Liver (tissue), 9 donors: ENCODE data around the gene PSEN2. TPM values are rescaled to one million over a fixed set of nuclear protein-coding genes. Genes with fewer than 3 reads are reported as not detected.

ENCODE experiments used
- DNase-seq: peaks from one replicate; pipeline ENCODE4 v3.0.0-alpha.2; 2017; ENCODE audit warnings: low spot score
- H3K27ac ChIP-seq, 2 donors: one replicate each; pipeline ENCODE4 v1.7.0; 2013; ENCODE audit warnings: inconsistent platforms in 2 of 2, low read length in 2 of 2, control low read depth in 1 of 2, low read depth in 1 of 2, mild to moderate bottlenecking in 1 of 2
- H3K27me3 ChIP-seq, 4 donors: one replicate each; pipeline versions ENCODE4 v1.6.1 to v1.7.0; 2013; ENCODE audit warnings: low read length in 3 of 4, inconsistent platforms in 1 of 4, mild to moderate bottlenecking in 1 of 4, moderate library complexity in 1 of 4; ENCODE audit not compliant: control insufficient read depth in 4 of 4, insufficient read depth in 4 of 4
- H3K36me3 ChIP-seq, 4 donors: one replicate each; pipeline versions ENCODE4 v1.6.1 to v1.7.0; 2013; ENCODE audit warnings: low read length in 3 of 4, mild to moderate bottlenecking in 3 of 4, low read depth in 1 of 4, moderate library complexity in 1 of 4; ENCODE audit not compliant: control insufficient read depth in 4 of 4, insufficient read depth in 3 of 4
- H3K4me1 ChIP-seq, 4 donors: one replicate each; pipeline versions ENCODE4 v1.6.1 to v1.7.0; 2013; ENCODE audit warnings: low read length in 3 of 4, mild to moderate bottlenecking in 3 of 4, moderate library complexity in 1 of 4; ENCODE audit not compliant: control insufficient read depth in 4 of 4, insufficient read depth in 4 of 4
- H3K4me3 ChIP-seq, 3 donors: one replicate each; pipeline versions ENCODE4 v1.6.1 to v1.7.0; 2013; ENCODE audit warnings: low read length in 3 of 3, control low read depth in 1 of 3, low read depth in 1 of 3, mild to moderate bottlenecking in 1 of 3
- H3K9ac ChIP-seq, 2 donors: one replicate each; pipeline ENCODE4 v1.7.0; 2013; ENCODE audit warnings: low read length in 2 of 2, mild to moderate bottlenecking in 2 of 2, moderate library complexity in 2 of 2, control low read depth in 1 of 2, low read depth in 1 of 2
- H3K9me3 ChIP-seq, 4 donors: one replicate each; pipeline versions ENCODE4 v1.6.1 to v1.7.0; 2013; ENCODE audit warnings: low read length in 3 of 4; ENCODE audit not compliant: control insufficient read depth in 4 of 4
- EGR1 ChIP-seq, 2 donors: IDR thresholded peaks; 2 replicates each; pipeline ENCODE4 v1.6.1; 2016 to 2018; ENCODE audit warnings: antibody characterized with exemption in 2 of 2, low read depth in 2 of 2
- FOXA1 ChIP-seq: IDR thresholded peaks from 2 replicates; pipeline ENCODE4 v1.6.1; 2016; ENCODE audit warnings: antibody characterized with exemption
- GABPA ChIP-seq, 2 donors: IDR thresholded peaks in 1 of 2; conservative IDR thresholded peaks in 1 of 2; 2 replicates each; pipeline ENCODE4 v1.6.1; 2016; ENCODE audit warnings: antibody characterized with exemption in 2 of 2, mild to moderate bottlenecking in 1 of 2, moderate library complexity in 1 of 2
- HNF4A ChIP-seq, 2 donors: conservative IDR thresholded peaks; 2 replicates each; pipeline ENCODE4 v1.6.1; 2016; ENCODE audit warnings: antibody characterized with exemption in 2 of 2, mild to moderate bottlenecking in 2 of 2
- HNF4G ChIP-seq: IDR thresholded peaks from 2 replicates; pipeline ENCODE4 v1.6.1; 2016; ENCODE audit warnings: antibody characterized with exemption
- JUND ChIP-seq, 2 donors: IDR thresholded peaks; 2 replicates each; pipeline ENCODE4 v1.6.1; 2016; ENCODE audit warnings: antibody characterized with exemption in 2 of 2
- MAX ChIP-seq: IDR thresholded peaks from 2 replicates; pipeline ENCODE4 v1.6.1; 2016; ENCODE audit warnings: antibody characterized with exemption
- RAD21 ChIP-seq, 2 donors: IDR thresholded peaks; 2 replicates each; pipeline ENCODE4 v1.6.1; 2016; ENCODE audit warnings: antibody characterized with exemption in 2 of 2, mild to moderate bottlenecking in 2 of 2
- RXRA ChIP-seq, 2 donors: IDR thresholded peaks; 2 replicates each; pipeline ENCODE4 v1.6.1; 2017 to 2018; ENCODE audit warnings: antibody characterized with exemption in 2 of 2, mild to moderate bottlenecking in 1 of 2
- SP1 ChIP-seq: IDR thresholded peaks from 2 replicates; pipeline ENCODE4 v1.6.1; 2018; ENCODE audit warnings: antibody characterized with exemption, mild to moderate bottlenecking
- TAF1 ChIP-seq: conservative IDR thresholded peaks from 2 replicates; pipeline ENCODE4 v1.6.1; 2016; ENCODE audit warnings: antibody characterized with exemption, mild to moderate bottlenecking
- YY1 ChIP-seq: IDR thresholded peaks from 2 replicates; pipeline ENCODE4 v1.6.1; 2016; ENCODE audit warnings: antibody characterized with exemption, mild to moderate bottlenecking
- ZBTB33 ChIP-seq: IDR thresholded peaks from 2 replicates; pipeline ENCODE4 v1.6.1; 2016; ENCODE audit warnings: antibody characterized with exemption
- WGBS: extraction: QIAGEN DNeasy Blood & Tissue Kit; methylation state at CpG from one replicate; pipeline ENCODE4 v1.1.7; 2013; 5-methylcytosine and 5-hydroxymethylcytosine counted together
- polyA plus RNA-seq, 2 donors: library from polyadenylated mRNA; stranded (reverse) in 1 of 2; unstranded in 1 of 2; fragments of 200-250 nt in 1 of 2; fragments of >200 nt in 1 of 2; fragmentation: Nextera tagmentation in 1 of 2; extraction: Ambion mirVana in 1 of 2; gene quantifications; one replicate each; pipeline versions ENCODE4 v1.2.1 to v1.2.3, GENCODE V29; 2013 to 2015
- total RNA-seq, 2 donors: library from RNA; depleted of rRNA; stranded (reverse); fragments of >200 nt; gene quantifications; one replicate each; pipeline ENCODE4 v1.2.3, GENCODE V29; 2014
- TF ChIP-seq, protein P1 (sequence below): IDR thresholded peaks from 2 replicates; pipeline ENCODE4 v1.6.1; 2016; ENCODE audit warnings: antibody characterized with exemption
- TF ChIP-seq, protein P2 (sequence below): fragments of 150-350 bp; IDR thresholded peaks from 2 replicates; pipeline ENCODE4 v1.5.1; 2017; ENCODE audit warnings: improper control_type of control experiment, low read depth, low read length; ENCODE audit not compliant: missing input control
- TF ChIP-seq, protein P3 (sequence below): IDR thresholded peaks from 2 replicates; pipeline ENCODE4 v1.6.1; 2016; ENCODE audit warnings: antibody characterized with exemption, mild to moderate bottlenecking
- donor health status: healthy.
- donor health status: healthy.
- donor health status: healthy.
- donor health status: healthy.
- donor health status: healthy.

Gene PSEN2
- total and polyA plus RNA-seq, 4 donors, result 6.9 to 19.0 (median 10.8) TPM

GRCh38 chr1:226916497-226916896, 46.1 kb downstream of the PSEN2 start:
- 96% methylated on average over 2 of the region's 2 CpGs for WGBS
- no peak overlapping the region for H3K9ac ChIP-seq
- no peaks in the 10 kb centered on the region for H3K9me3 ChIP-seq
- TF ChIP-seq ZBTB33 (no peak), JUND (IDR thresholded peaks at IDR 0.05) (no peak), TAF1 (no peak), MAX (no peak), SP1 (no peak), RAD21 (IDR thresholded peaks at IDR 0.05) (no peak), GABPA (IDR thresholded peaks at IDR 0.05 in 1 of 2, conservative IDR thresholded peaks at IDR 0.05 in 1 of 2) (no peak), YY1 (no peak), EGR1 (IDR thresholded peaks at IDR 0.05; ENCODE audit: low read depth in 2 of 2) (no peak), FOXA1 (no peak), HNF4A (conservative IDR thresholded peaks at IDR 0.05) (no peak), HNF4G (no peak)
- TF ChIP-seq, protein P1, sequence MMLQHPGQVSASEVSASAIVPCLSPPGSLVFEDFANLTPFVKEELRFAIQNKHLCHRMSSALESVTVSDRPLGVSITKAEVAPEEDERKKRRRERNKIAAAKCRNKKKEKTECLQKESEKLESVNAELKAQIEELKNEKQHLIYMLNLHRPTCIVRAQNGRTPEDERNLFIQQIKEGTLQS, result no peak
- TF ChIP-seq, protein P2, sequence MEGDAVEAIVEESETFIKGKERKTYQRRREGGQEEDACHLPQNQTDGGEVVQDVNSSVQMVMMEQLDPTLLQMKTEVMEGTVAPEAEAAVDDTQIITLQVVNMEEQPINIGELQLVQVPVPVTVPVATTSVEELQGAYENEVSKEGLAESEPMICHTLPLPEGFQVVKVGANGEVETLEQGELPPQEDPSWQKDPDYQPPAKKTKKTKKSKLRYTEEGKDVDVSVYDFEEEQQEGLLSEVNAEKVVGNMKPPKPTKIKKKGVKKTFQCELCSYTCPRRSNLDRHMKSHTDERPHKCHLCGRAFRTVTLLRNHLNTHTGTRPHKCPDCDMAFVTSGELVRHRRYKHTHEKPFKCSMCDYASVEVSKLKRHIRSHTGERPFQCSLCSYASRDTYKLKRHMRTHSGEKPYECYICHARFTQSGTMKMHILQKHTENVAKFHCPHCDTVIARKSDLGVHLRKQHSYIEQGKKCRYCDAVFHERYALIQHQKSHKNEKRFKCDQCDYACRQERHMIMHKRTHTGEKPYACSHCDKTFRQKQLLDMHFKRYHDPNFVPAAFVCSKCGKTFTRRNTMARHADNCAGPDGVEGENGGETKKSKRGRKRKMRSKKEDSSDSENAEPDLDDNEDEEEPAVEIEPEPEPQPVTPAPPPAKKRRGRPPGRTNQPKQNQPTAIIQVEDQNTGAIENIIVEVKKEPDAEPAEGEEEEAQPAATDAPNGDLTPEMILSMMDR, result no peak
- TF ChIP-seq, protein P3, sequence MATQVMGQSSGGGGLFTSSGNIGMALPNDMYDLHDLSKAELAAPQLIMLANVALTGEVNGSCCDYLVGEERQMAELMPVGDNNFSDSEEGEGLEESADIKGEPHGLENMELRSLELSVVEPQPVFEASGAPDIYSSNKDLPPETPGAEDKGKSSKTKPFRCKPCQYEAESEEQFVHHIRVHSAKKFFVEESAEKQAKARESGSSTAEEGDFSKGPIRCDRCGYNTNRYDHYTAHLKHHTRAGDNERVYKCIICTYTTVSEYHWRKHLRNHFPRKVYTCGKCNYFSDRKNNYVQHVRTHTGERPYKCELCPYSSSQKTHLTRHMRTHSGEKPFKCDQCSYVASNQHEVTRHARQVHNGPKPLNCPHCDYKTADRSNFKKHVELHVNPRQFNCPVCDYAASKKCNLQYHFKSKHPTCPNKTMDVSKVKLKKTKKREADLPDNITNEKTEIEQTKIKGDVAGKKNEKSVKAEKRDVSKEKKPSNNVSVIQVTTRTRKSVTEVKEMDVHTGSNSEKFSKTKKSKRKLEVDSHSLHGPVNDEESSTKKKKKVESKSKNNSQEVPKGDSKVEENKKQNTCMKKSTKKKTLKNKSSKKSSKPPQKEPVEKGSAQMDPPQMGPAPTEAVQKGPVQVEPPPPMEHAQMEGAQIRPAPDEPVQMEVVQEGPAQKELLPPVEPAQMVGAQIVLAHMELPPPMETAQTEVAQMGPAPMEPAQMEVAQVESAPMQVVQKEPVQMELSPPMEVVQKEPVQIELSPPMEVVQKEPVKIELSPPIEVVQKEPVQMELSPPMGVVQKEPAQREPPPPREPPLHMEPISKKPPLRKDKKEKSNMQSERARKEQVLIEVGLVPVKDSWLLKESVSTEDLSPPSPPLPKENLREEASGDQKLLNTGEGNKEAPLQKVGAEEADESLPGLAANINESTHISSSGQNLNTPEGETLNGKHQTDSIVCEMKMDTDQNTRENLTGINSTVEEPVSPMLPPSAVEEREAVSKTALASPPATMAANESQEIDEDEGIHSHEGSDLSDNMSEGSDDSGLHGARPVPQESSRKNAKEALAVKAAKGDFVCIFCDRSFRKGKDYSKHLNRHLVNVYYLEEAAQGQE, result no peak
- no peaks in the 10 kb centered on the region for H3K36me3 ChIP-seq
- DNase-seq, result no peak
- no peak overlapping the region for H3K27ac ChIP-seq
- H3K27me3 ChIP-seq, result no peaks in the 10 kb centered on the region
- no peak overlapping the region for H3K4me3 ChIP-seq
- peaks cover 0 to 8% (median 6%) of the 10 kb centered on the region in 4 donors for H3K4me1 ChIP-seq

GRCh38 chr1:226919587-226919986, 49.2 kb downstream of the PSEN2 start:
- DNase-seq, result no peak
- TF ChIP-seq RXRA (IDR thresholded peaks at IDR 0.05), result no peak
- WGBS, result 96% methylated on average over 5 of the region's 5 CpGs
- H3K9me3 ChIP-seq, result no peaks in the 10 kb centered on the region
- H3K27me3 ChIP-seq, result no peaks in the 10 kb centered on the region
- no peaks in the 10 kb centered on the region for H3K36me3 ChIP-seq
- no peak overlapping the region for H3K4me3 ChIP-seq
- peaks cover 0 to 8% (median 6%) of the 10 kb centered on the region in 4 donors for H3K4me1 ChIP-seq
- no peak overlapping the region for H3K27ac ChIP-seq
- no peak overlapping the region for H3K9ac ChIP-seq
